NCI-H345 (cell line): ENCODE results near the gene THAP8.

Experiments used
- DNase-seq: peaks from one replicate; lab custom pipeline; 2025; lab: John Stamatoyannopoulos, UW

Gene THAP8

GRCh38 chr19:36054119-36054732 lies at the start of gene THAP8:
Gene THAP8 (minus strand): TSS chr19:36054285. CDS start chr19:36054217, 68 bp downstream.
- peak; percentile 100 for DNase-seq

- DNase-seq = no peak
These were observed 49.0 kb upstream of the THAP8 start for GRCh38 chr19:36103040-36103626.

GRCh38 chr19:36101550-36102327 lies 47.7 kb upstream of the THAP8 start:
- no peak for DNase-seq

GRCh38 chr19:36100476-36100875 lies 46.4 kb upstream of the THAP8 start:
- no peak for DNase-seq

- DNase-seq = no peak
These were observed 45.2 kb upstream of the THAP8 start for GRCh38 chr19:36099166-36099785.

GRCh38 chr19:36097036-36097435 lies 43.0 kb upstream of the THAP8 start:
- no peak for DNase-seq

- no peak for DNase-seq
These were observed 39.6 kb upstream of the THAP8 start for GRCh38 chr19:36093687-36094086.

- DNase-seq = no peak
These were observed 39.1 kb upstream of the THAP8 start for GRCh38 chr19:36093146-36093662.

GRCh38 chr19:36092566-36092965 lies 38.5 kb upstream of the THAP8 start:
- DNase-seq = no peak

GRCh38 chr19:36090910-36091695 lies 37.0 kb upstream of the THAP8 start:
- DNase-seq = no peak

GRCh38 chr19:36089847-36090246 lies 35.8 kb upstream of the THAP8 start:
- DNase-seq = no peak

- DNase-seq = no peak
These were observed 32.2 kb upstream of the THAP8 start for GRCh38 chr19:36086326-36086725.

- no peak for DNase-seq
These were observed 30.3 kb upstream of the THAP8 start for GRCh38 chr19:36084231-36085009.

GRCh38 chr19:36082916-36083315 lies 28.8 kb upstream of the THAP8 start:
- no peak for DNase-seq

GRCh38 chr19:36081894-36082293 lies 27.8 kb upstream of the THAP8 start:
- no peak for DNase-seq

- DNase-seq = no peak
These were observed 27.3 kb upstream of the THAP8 start for GRCh38 chr19:36081385-36081784.

GRCh38 chr19:36079389-36079945 lies 25.4 kb upstream of the THAP8 start:
- no peak for DNase-seq

GRCh38 chr19:36073121-36073876 lies 19.2 kb upstream of the THAP8 start:
- DNase-seq = no peak

- no peak for DNase-seq
These were observed 18.0 kb upstream of the THAP8 start for GRCh38 chr19:36072081-36072480.
